T1000 (cell line): Measurements from ENCODE around the gene VWA1.
"Not testable (repeated sequence)": the region's sequence is repeated elsewhere in the genome, so short reads cannot be mapped to it uniquely, and the experiment has no call there.

Source experiments
- DNase-seq: peaks from one replicate; lab custom pipeline; 2025; ENCODE audit warnings: mixed read lengths; lab: John Stamatoyannopoulos, UW

VWA1 gene

DNA sequence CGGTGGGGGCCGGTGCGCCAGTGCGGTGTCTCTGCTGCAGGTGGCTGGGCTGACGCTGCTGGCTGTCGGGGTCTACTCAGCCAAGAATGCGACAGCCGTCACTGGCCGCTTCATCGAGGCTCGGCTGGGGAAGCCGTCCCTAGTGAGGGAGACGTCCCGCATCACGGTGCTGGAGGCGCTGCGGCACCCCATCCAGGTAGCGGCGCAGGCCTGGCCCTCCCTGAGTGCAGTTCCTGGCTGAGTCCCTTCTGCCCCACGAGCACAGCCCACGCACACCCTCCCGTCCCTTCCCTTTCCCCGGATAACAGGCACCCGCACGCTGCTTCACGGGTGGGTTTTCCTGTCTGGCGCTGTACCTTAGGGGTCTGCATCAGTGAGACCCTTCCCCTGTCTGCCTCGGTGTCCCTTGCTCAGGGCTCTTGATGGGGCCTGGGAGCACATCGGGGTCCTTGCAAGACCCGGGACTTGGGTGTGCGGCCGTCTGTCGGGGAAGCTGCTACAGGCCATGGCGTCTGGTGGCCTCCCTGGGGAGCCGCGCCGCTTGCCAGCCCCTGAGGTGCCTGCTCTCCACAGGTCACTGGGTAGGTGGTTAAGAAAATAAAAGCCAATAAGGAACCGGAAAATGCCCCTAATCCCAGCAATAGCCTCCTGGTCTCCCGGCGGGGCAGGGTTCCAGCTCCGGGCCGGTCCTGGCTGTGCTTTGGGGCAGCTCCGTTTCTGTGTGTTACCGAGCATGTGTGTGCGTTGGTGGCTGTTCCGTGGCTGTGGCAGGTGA lies 49.7 kb downstream of the VWA1 start:
- DNase-seq, result not testable (repeated sequence)

DNA sequence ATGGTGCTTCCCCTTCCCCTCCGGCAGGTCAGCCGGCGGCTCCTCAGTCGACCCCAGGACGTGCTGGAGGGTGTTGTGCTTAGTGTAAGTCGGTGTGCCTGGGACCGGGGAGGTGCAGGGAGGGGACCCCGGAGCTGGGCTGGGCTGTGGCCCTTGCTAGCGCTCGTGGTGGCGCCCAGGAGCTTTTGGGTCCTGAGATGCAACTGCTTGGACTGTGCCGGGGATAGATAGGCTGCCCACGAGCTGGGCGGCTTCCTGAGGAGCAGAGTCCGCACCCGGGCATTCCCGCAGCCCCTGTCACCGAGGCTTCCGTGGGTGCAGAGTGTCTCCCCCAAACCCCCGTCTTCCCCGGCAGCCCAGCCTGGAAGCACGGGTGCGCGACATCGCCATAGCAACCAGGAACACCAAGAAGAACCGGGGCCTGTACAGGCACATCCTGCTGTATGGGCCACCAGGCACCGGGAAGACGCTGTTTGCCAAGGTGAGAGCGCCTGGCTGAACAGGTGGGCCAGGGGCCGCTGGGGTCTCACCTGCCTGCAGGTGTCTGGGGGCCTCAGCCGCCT lies 50.3 kb downstream of the VWA1 start:
- not testable (repeated sequence) for DNase-seq

DNA sequence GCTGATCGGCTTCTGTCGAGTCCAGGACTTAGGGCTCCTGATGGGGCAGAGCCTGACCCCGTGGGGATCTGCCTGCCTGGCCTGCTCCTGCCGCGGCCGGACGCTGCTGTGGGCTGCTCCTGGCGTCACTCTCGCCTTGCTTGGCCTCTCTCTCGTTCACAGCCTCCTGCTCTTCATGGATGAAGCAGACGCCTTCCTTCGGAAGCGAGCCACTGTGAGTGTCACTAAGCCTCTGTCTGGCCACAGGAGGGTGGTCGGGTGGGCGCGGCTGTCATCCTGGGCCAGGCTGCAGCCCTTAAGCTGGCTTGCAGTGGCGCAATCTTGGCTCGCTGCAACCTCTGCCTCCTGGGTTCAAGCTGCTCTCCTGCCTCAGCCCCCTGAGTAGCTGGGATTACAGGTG lies 52.2 kb downstream of the VWA1 start:
- DNase-seq, result no peak

DNA sequence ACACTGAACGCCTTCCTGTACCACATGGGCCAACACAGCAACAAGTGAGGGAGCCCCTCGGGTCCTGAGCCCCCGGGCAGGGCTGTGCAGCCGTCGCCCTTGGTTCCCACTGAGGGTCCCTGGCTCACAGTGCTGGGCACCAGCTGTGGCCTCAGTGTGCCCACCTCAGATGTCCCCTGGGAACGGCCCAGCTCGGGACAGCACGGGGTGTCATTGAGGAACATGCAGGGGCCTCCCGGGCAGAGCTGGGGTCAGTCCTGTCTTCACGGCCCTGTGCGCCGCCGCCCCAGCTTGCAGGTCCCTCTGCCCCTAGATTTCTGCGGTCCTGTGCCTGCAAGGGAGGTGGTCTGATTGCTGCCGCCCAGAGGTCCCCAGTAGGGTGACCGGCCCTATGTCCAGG lies 53.7 kb downstream of the VWA1 start:
- DNase-seq, result no peak

DNA sequence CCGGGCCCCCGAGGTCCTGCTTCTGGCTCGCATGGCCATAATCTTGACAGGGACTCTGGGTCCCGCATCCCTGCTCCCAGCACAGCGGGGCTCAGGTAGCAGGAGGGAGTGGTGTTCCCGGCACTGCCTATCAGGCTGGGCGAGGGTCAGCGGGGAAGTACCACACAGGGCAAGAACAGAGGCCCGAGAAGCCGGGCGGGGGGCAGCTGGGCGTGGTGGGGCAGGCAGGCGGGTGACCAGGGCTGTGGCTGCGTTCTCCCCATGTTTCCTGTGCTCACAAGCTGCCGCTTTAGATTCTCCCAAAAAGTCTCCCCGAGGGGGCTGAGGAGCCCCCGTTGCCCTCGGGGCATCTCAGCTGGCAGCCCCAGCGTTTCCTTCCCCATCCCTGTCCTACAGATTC lies 54.4 kb downstream of the VWA1 start:
- DNase-seq, result no peak

DNA sequence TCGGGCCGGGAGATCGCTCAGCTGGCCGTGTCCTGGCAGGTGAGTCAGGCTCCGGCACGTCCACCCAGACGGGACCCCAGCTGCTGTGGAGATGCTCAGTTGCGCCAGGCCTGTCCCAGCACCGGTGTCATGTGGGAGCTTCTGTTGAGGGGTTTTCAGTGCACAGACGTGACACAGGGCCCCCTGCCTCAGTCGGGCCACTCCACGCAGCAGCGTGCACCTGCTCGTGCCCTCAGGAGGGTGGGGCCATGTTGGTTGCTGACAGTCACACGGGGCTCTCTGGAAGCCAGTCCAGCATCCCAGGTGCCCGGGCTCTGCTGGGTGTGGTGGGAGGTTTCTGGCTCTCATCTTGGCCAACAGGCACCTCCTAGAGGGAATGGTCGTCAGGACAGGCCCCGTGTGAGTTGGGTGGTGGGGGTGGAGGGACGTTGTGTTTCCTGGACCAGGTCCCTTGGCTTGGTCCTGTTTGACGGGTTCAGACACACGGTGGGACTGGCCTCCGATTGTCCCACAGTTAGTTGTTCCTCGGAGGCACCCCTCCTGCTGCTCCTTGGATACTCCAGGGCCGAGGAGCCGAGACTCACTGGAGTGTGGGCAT lies 55.2 kb downstream of the VWA1 start:
- no peak for DNase-seq

DNA sequence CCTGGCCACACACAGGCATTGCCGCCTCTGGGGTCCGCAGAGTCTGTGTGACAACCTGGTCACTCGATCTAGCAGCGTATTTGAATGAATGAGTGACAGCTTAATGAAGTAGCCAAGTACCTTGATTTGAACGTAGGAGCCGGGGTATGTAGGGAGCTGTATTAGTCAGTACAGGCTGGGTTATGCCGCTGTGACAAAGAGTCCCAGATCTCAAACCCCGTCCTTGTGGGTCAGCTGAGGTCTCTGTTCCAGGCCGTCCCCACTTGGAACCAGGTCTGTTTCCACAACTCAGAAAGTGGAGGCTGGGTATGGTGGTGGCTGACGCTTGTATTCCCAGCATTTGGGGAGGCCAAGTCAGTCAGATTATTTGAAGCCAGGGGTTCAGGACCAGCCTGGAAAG lies 56.1 kb downstream of the VWA1 start:
- no peak for DNase-seq
